ENCODE measurements around the gene VTI1A.

VTI1A gene

GRCh38 chr10:112738606-112739591 lies 291.9 kb downstream of the VTI1A start:
- no peak for DNase-seq (ENCODE audit: low read depth, low spot score)
- Histone ChIP-seq H3K36me3 (ENCODE audit: insufficient read depth, low read length) (no peaks in the 10 kb centered on the region), H3K9me3 (ENCODE audit: low read depth, low read length) (no peaks in the 10 kb centered on the region), H3K9ac (ENCODE audit: insufficient read length) (no peak overlapping the region), H3K4me3 (no peak overlapping the region), H3K27ac (no peak overlapping the region)
- TF ChIP-seq FOXP2 (optimal IDR thresholded peaks at IDR 0.05; ENCODE audit: control extremely low read depth, extremely low read length, insufficient read depth) = no peak
- no peak for TF ChIP-seq EZH2 (IDR thresholded peaks at IDR 0.05)
- TF ChIP-seq POLR2AphosphoS5 (IDR thresholded peaks at IDR 0.05; ENCODE audit: borderline replicate concordance, low read depth, low read length) = no peak

GRCh38 chr10:112739592-112740353 lies 292.8 kb downstream of the VTI1A start:
- no peak overlapping the region for H3K27ac ChIP-seq
- no peak overlapping the region for H3K4me3 ChIP-seq
- no peak for TF ChIP-seq FOXP2 (optimal IDR thresholded peaks at IDR 0.05; ENCODE audit: control extremely low read depth, extremely low read length, insufficient read depth)
- TF ChIP-seq EZH2 (IDR thresholded peaks at IDR 0.05) = no peak
- TF ChIP-seq POLR2AphosphoS5 (IDR thresholded peaks at IDR 0.05; ENCODE audit: borderline replicate concordance, low read depth, low read length) = no peak
- H3K9ac ChIP-seq (ENCODE audit: insufficient read length) = no peak overlapping the region
- no peak for DNase-seq (ENCODE audit: low read depth, low spot score)
- no peaks in the 10 kb centered on the region for H3K9me3 ChIP-seq (ENCODE audit: low read depth, low read length)
- H3K36me3 ChIP-seq (ENCODE audit: insufficient read depth, low read length) = no peaks in the 10 kb centered on the region

- TF ChIP-seq POLR2AphosphoS5 (IDR thresholded peaks at IDR 0.05; ENCODE audit: borderline replicate concordance, low read depth, low read length) = no peak
- no peak for TF ChIP-seq FOXP2 (optimal IDR thresholded peaks at IDR 0.05; ENCODE audit: control extremely low read depth, extremely low read length, insufficient read depth)
- TF ChIP-seq EZH2 (IDR thresholded peaks at IDR 0.05) = no peak
- Histone ChIP-seq H3K27ac (no peak overlapping the region), H3K9ac (ENCODE audit: insufficient read length) (no peak overlapping the region), H3K4me3 (no peak overlapping the region), H3K9me3 (ENCODE audit: low read depth, low read length) (no peaks in the 10 kb centered on the region), H3K36me3 (ENCODE audit: insufficient read depth, low read length) (no peaks in the 10 kb centered on the region)
- DNase-seq (ENCODE audit: low read depth, low spot score) = no peak
These were observed 294.9 kb downstream of the VTI1A start for GRCh38 chr10:112741830-112742402.

- no peak overlapping the region for H3K27ac ChIP-seq
- TF ChIP-seq POLR2AphosphoS5 (IDR thresholded peaks at IDR 0.05; ENCODE audit: borderline replicate concordance, low read depth, low read length) (no peak), EZH2 (IDR thresholded peaks at IDR 0.05) (no peak), FOXP2 (optimal IDR thresholded peaks at IDR 0.05; ENCODE audit: control extremely low read depth, extremely low read length, insufficient read depth) (no peak)
- no peak for DNase-seq (ENCODE audit: low read depth, low spot score)
These were observed 297.4 kb downstream of the VTI1A start for GRCh38 chr10:112744181-112745096.

GRCh38 chr10:112746329-112746728 lies 299.3 kb downstream of the VTI1A start:
- DNase-seq (ENCODE audit: low read depth, low spot score) = no peak
- TF ChIP-seq EZH2 (IDR thresholded peaks at IDR 0.05) = no peak
- no peak for TF ChIP-seq POLR2AphosphoS5 (IDR thresholded peaks at IDR 0.05; ENCODE audit: borderline replicate concordance, low read depth, low read length)
- no peak for TF ChIP-seq FOXP2 (optimal IDR thresholded peaks at IDR 0.05; ENCODE audit: control extremely low read depth, extremely low read length, insufficient read depth)
- no peaks in the 10 kb centered on the region for H3K9me3 ChIP-seq (ENCODE audit: low read depth, low read length)
- no peak overlapping the region for H3K9ac ChIP-seq (ENCODE audit: insufficient read length)
- no peak overlapping the region for H3K4me3 ChIP-seq
- no peaks in the 10 kb centered on the region for H3K36me3 ChIP-seq (ENCODE audit: insufficient read depth, low read length)
- H3K27ac ChIP-seq = no peak overlapping the region

More at GRCh38 chr10:112744181-112745096, 297.4 kb downstream of the VTI1A start:
- Histone ChIP-seq H3K4me3 (no peak overlapping the region), H3K36me3 (ENCODE audit: insufficient read depth, low read length) (no peaks in the 10 kb centered on the region), H3K9ac (ENCODE audit: insufficient read length) (no peak overlapping the region), H3K9me3 (ENCODE audit: low read depth, low read length) (no peaks in the 10 kb centered on the region)

- no peak overlapping the region for H3K9ac ChIP-seq (ENCODE audit: insufficient read length)
These were observed 303.6 kb downstream of the VTI1A start for GRCh38 chr10:112750427-112751167.

GRCh38 chr10:112751651-112752050 lies 304.6 kb downstream of the VTI1A start:
- H3K9me3 ChIP-seq (ENCODE audit: low read depth, low read length) = no peaks in the 10 kb centered on the region
- H3K36me3 ChIP-seq (ENCODE audit: insufficient read depth, low read length) = no peaks in the 10 kb centered on the region
- no peak overlapping the region for H3K4me3 ChIP-seq
- no peak for DNase-seq (ENCODE audit: low read depth, low spot score)
- no peak overlapping the region for H3K27ac ChIP-seq
- no peak overlapping the region for H3K9ac ChIP-seq (ENCODE audit: insufficient read length)
- TF ChIP-seq EZH2 (IDR thresholded peaks at IDR 0.05) (no peak), FOXP2 (optimal IDR thresholded peaks at IDR 0.05; ENCODE audit: control extremely low read depth, extremely low read length, insufficient read depth) (no peak), POLR2AphosphoS5 (IDR thresholded peaks at IDR 0.05; ENCODE audit: borderline replicate concordance, low read depth, low read length) (no peak)

More at GRCh38 chr10:112750427-112751167, 303.6 kb downstream of the VTI1A start:
- Histone ChIP-seq H3K36me3 (ENCODE audit: insufficient read depth, low read length) (no peaks in the 10 kb centered on the region), H3K4me3 (no peak overlapping the region), H3K9me3 (ENCODE audit: low read depth, low read length) (no peaks in the 10 kb centered on the region), H3K27ac (no peak overlapping the region)
- DNase-seq (ENCODE audit: low read depth, low spot score) = no peak
- TF ChIP-seq EZH2 (IDR thresholded peaks at IDR 0.05) = no peak
- TF ChIP-seq POLR2AphosphoS5 (IDR thresholded peaks at IDR 0.05; ENCODE audit: borderline replicate concordance, low read depth, low read length) = no peak
- TF ChIP-seq FOXP2 (optimal IDR thresholded peaks at IDR 0.05; ENCODE audit: control extremely low read depth, extremely low read length, insufficient read depth) = no peak

Measured in SK-N-MC (cell line).